Measurements from ENCODE around the gene AOC2. TPM values are rescaled to one million over a fixed set of nuclear protein-coding genes. Genes with fewer than 3 reads are reported as not detected.

The AOC2 gene
- total and polyA plus RNA-seq, 2 of the 8 experiments (the other 6 are each of a cell fraction or from before 2014, with no cell fraction given) = 4.2 to 4.7 TPM

- FAIRE-seq = no peak
- no peak overlapping the region for H2BK120ac ChIP-seq (replicated peaks; ENCODE audit: low read depth, low read length)
- WGBS, 2 experiments (ENCODE audit: extremely low coverage in 1 of 2, insufficient coverage in 1 of 2, insufficient read length in 1 of 2, insufficient replicate concordance in 2 of 2, low coverage in 1 of 2, low lambda C conversion rate in 2 of 2, missing lambda C conversion rate in 1 of 2) = 94% methylated on average over 3 of the region's 3 CpGs; no CpG with 5 or more reads in 1 of the 2 experiments
- no peaks in the 10 kb centered on the region for H3K79me1 ChIP-seq (ENCODE audit: low read depth, low read length)
- H4K8ac ChIP-seq (ENCODE audit: extremely low read depth, insufficient read depth, low read length) = no peak overlapping the region
- no peak overlapping the region for H3K27ac ChIP-seq (ENCODE audit: low read depth, low read length)
- no peaks in the 10 kb centered on the region for H3K23me2 ChIP-seq (ENCODE audit: low read depth, low read length)
- H2AFZ ChIP-seq (ENCODE audit: low read length) = no peak overlapping the region
- no peak overlapping the region for H2BK5ac ChIP-seq (ENCODE audit: low read depth, low read length)
- no peak overlapping the region for H3K56ac ChIP-seq (replicated peaks; ENCODE audit: insufficient read length, low read depth, low read length)
- H3K4me2 ChIP-seq (ENCODE audit: insufficient read depth in 1 of 2, low read depth in 2 of 2, low read length in 2 of 2) = no peak overlapping the region
- no peak for DNase-seq (ENCODE audit: low read depth in 1 of 2, low spot score in 2 of 2)
- no peak overlapping the region for H3K9ac ChIP-seq (replicated peaks in 1 of 4; ENCODE audit: extremely low read depth in 1 of 4, low read depth in 3 of 4, low read length in 3 of 4)
- H4K5ac ChIP-seq (ENCODE audit: insufficient read length, low read depth, low read length) = no peak overlapping the region
- H3K79me2 ChIP-seq (ENCODE audit: control insufficient read depth in 1 of 2, insufficient read depth in 2 of 2, low read length in 2 of 2) = no peaks in the 10 kb centered on the region
- no peaks in the 10 kb centered on the region for H3K4me1 ChIP-seq (replicated peaks in 1 of 4; ENCODE audit: control insufficient read depth in 3 of 4, insufficient read depth in 4 of 4, low read length in 3 of 4)
- H3K27me3 ChIP-seq (replicated peaks in 1 of 4; ENCODE audit: control insufficient read depth in 3 of 4, extremely low read depth in 1 of 4, insufficient read depth in 3 of 4, low read length in 3 of 4) = peaks cover 0 to 1% (median 0%) of the 10 kb centered on the region in 4 experiments; a peak in 1 of 7 replicates
- CTCF ChIA-PET (ENCODE audit: partially characterized antibody) = interaction anchor here (4.3 kb wide), 1 partner anchor 10 kb away, joined by 24 read pairs; no protein-coding TSS in a partner anchor
- no peak overlapping the region for H4K91ac ChIP-seq (replicated peaks; ENCODE audit: insufficient read length, low read length)
- no peak overlapping the region for H2BK20ac ChIP-seq (ENCODE audit: low read length)
- H3K4ac ChIP-seq (replicated peaks; ENCODE audit: insufficient read length, low read depth, low read length) = no peak overlapping the region
- no peak overlapping the region for H3K4me3 ChIP-seq (ENCODE audit: extremely low read depth in 1 of 4, insufficient read depth in 2 of 4, low read depth in 3 of 4, low read length in 4 of 4)
- H3K23ac ChIP-seq (ENCODE audit: insufficient read length) = no peak overlapping the region
- H2BK15ac ChIP-seq (ENCODE audit: low read length) = no peak overlapping the region
- no peak overlapping the region for H2AK5ac ChIP-seq (ENCODE audit: low read depth, low read length)
- H4K20me1 ChIP-seq (replicated peaks in 1 of 2; ENCODE audit: control insufficient read depth in 1 of 2, insufficient read depth in 2 of 2, low read length in 2 of 2) = no peaks in the 10 kb centered on the region
- no peak overlapping the region for H2BK12ac ChIP-seq (ENCODE audit: low read depth, low read length)
- H3K18ac ChIP-seq (ENCODE audit: extremely low read depth, low read length) = no peak overlapping the region
- H3K9me3 ChIP-seq (ENCODE audit: insufficient read depth in 2 of 2, low read depth in 1 of 2, low read length in 1 of 2) = no peaks in the 10 kb centered on the region
- POLR2A ChIA-PET (ENCODE audit: partially characterized antibody) = interaction anchor here (0.7 kb wide), 2 partner anchors 13 to 68 kb away, joined by 3 read pairs; no protein-coding TSS in a partner anchor
- H3K14ac ChIP-seq (ENCODE audit: insufficient read length) = no peak overlapping the region
- H3K36me3 ChIP-seq (ENCODE audit: control insufficient read depth in 2 of 4, insufficient read depth in 4 of 4, low read length in 3 of 4) = peaks cover 3 to 23% (median 15%) of the 10 kb centered on the region in 4 experiments; a peak in 7 of 8 replicates
- TF ChIP-seq EGR1 (IDR thresholded peaks at IDR 0.05; ENCODE audit: borderline replicate concordance, low read depth, low read length) = no peak
Measured at GRCh38 chr17:42809250-42809649, 35.1 kb upstream of the AOC2 start.
